H1 (cell line): ENCODE measurements around the gene KCNT1. TPM values are rescaled to one million over a fixed set of nuclear protein-coding genes. Genes with fewer than 3 reads are reported as not detected.

ENCODE experiments used
- CTCF ChIA-PET: fragments of 300-600 bp; sonication (Branson Sonifier 250); formaldehyde crosslinking; loops from one replicate; lab custom pipeline; 2021; ENCODE audit not compliant: partially characterized antibody; lab: Charles Lee
- POLR2A ChIA-PET: fragments of 300-600 bp; sonication (Branson Sonifier 250); formaldehyde crosslinking; loops from one replicate; lab custom pipeline; 2021; ENCODE audit warnings: inconsistent platforms; ENCODE audit not compliant: partially characterized antibody; lab: Charles Lee
- DNase-seq, 2 experiments: peaks; one replicate each; pipeline versions ENCODE4 v3.0.0 to v3.0.0-alpha.2; 2010 to 2022; ENCODE audit warnings: low spot score in 2 of 2, low read depth in 1 of 2, mixed read lengths in 1 of 2
- FAIRE-seq: peaks from 2 replicates; lab custom pipeline; 2011; peaks lifted over from hg19 to GRCh38; lab: Jason Lieb, UNC
- H2AFZ ChIP-seq: 2 replicates; pipeline ENCODE4 v1.8.1; 2012; ENCODE audit warnings: low read length, inconsistent platforms
- H2AK5ac ChIP-seq: 2 replicates; pipeline ENCODE4 v1.6.1; 2013; ENCODE audit warnings: low read depth, low read length
- H2BK120ac ChIP-seq: replicated peaks from 2 replicates; pipeline ENCODE3; 2013; ENCODE audit warnings: low read depth, low read length, inconsistent platforms
- H2BK12ac ChIP-seq: 2 replicates; pipeline ENCODE4 v1.6.1; 2013; ENCODE audit warnings: low read depth, low read length
- H2BK15ac ChIP-seq: 2 replicates; pipeline ENCODE4 v1.6.1; 2013; ENCODE audit warnings: low read length
- H2BK20ac ChIP-seq: 2 replicates; pipeline ENCODE4 v1.6.1; 2013; ENCODE audit warnings: low read length
- H2BK5ac ChIP-seq: 2 replicates; pipeline ENCODE4 v1.6.1; 2013; ENCODE audit warnings: low read depth, low read length
- H3K14ac ChIP-seq: 2 replicates; pipeline ENCODE4 v1.6.1; 2013; ENCODE audit warnings: inconsistent platforms; ENCODE audit not compliant: insufficient read length
- H3K18ac ChIP-seq: 2 replicates; pipeline ENCODE4 v1.6.1; 2013; ENCODE audit warnings: low read length; ENCODE audit errors: extremely low read depth
- H3K23ac ChIP-seq: 2 replicates; pipeline ENCODE4 v1.6.1; 2013; ENCODE audit warnings: inconsistent platforms; ENCODE audit not compliant: insufficient read length
- H3K23me2 ChIP-seq: 2 replicates; pipeline ENCODE4 v1.6.1; 2013; ENCODE audit warnings: low read depth, low read length
- H3K27ac ChIP-seq: 2 replicates; pipeline ENCODE4 v1.6.1; 2011; ENCODE audit warnings: low read depth, low read length, inconsistent platforms
- H3K27me3 ChIP-seq, 4 experiments: replicated peaks in 1 of 4; 1 replicate in 1 of 4; 2 replicates in 3 of 4; pipeline versions ENCODE4 v1.6.1 to v1.8.1; 2011 to 2013; ENCODE audit warnings: low read length in 3 of 4, mild to moderate bottlenecking in 3 of 4, inconsistent platforms in 2 of 4, mixed read lengths in 2 of 4, moderate library complexity in 1 of 4; ENCODE audit not compliant: control insufficient read depth in 3 of 4, insufficient read depth in 3 of 4; ENCODE audit errors: extremely low read depth in 1 of 4
- H3K36me3 ChIP-seq, 4 experiments: 2 replicates each; pipeline versions ENCODE4 v1.6.1 to v1.8.1; 2011 to 2013; ENCODE audit warnings: mild to moderate bottlenecking in 4 of 4, low read length in 3 of 4, moderate library complexity in 2 of 4, control low read depth in 1 of 4, inconsistent platforms in 1 of 4; ENCODE audit not compliant: insufficient read depth in 4 of 4, control insufficient read depth in 2 of 4
- H3K4ac ChIP-seq: replicated peaks from 2 replicates; pipeline ENCODE3; 2013; ENCODE audit warnings: low read length, low read depth, mixed read lengths, inconsistent platforms; ENCODE audit not compliant: insufficient read length
- H3K4me1 ChIP-seq, 4 experiments: replicated peaks in 1 of 4; 1 replicate in 1 of 4; 2 replicates in 3 of 4; pipeline versions ENCODE4 v1.6.1 to v1.8.1; 2011 to 2013; ENCODE audit warnings: low read length in 3 of 4, inconsistent platforms in 2 of 4, mixed read lengths in 1 of 4; ENCODE audit not compliant: insufficient read depth in 4 of 4, control insufficient read depth in 3 of 4
- H3K4me2 ChIP-seq, 2 experiments: 2 replicates each; pipeline versions ENCODE4 v1.6.1 to v1.8.1; 2011 to 2013; ENCODE audit warnings: low read depth in 2 of 2, low read length in 2 of 2, control low read depth in 1 of 2, inconsistent platforms in 1 of 2, mild to moderate bottlenecking in 1 of 2; ENCODE audit not compliant: insufficient read depth in 1 of 2
- H3K4me3 ChIP-seq, 4 experiments: fragments of 200-600, 300-600 bp in 1 of 4; sonication (generic), shearing (Covaris generic), sonication (Bioruptor Twin) in 1 of 4; 2 replicates each; pipeline versions ENCODE4 v1.5.1 to v1.8.1; 2011 to 2016; ENCODE audit warnings: low read length in 4 of 4, low read depth in 3 of 4, control low read depth in 2 of 4, inconsistent platforms in 2 of 4, mild to moderate bottlenecking in 2 of 4, mixed read lengths in 1 of 4, moderate library complexity in 1 of 4; ENCODE audit not compliant: insufficient read depth in 2 of 4; ENCODE audit errors: extremely low read depth in 1 of 4
- H3K56ac ChIP-seq: replicated peaks from 2 replicates; pipeline ENCODE3; 2013; ENCODE audit warnings: low read depth, mild to moderate bottlenecking, mixed read lengths, low read length, inconsistent platforms; ENCODE audit not compliant: insufficient read length
- H3K79me1 ChIP-seq: 2 replicates; pipeline ENCODE4 v1.6.1; 2013; ENCODE audit warnings: low read depth, low read length, control low read depth
- H3K79me2 ChIP-seq, 2 experiments: 2 replicates each; pipeline versions ENCODE4 v1.6.1 to v1.8.1; 2012 to 2013; ENCODE audit warnings: low read length in 2 of 2, mild to moderate bottlenecking in 2 of 2, inconsistent platforms in 1 of 2; ENCODE audit not compliant: insufficient read depth in 2 of 2, control insufficient read depth in 1 of 2
- H3K9ac ChIP-seq, 4 experiments: replicated peaks in 1 of 4; 1 replicate in 1 of 4; 2 replicates in 3 of 4; pipeline versions ENCODE4 v1.6.1 to v1.8.1; 2011 to 2013; ENCODE audit warnings: low read depth in 3 of 4, low read length in 3 of 4, control low read depth in 2 of 4, mild to moderate bottlenecking in 2 of 4, moderate library complexity in 2 of 4, inconsistent platforms in 1 of 4; ENCODE audit errors: extremely low read depth in 1 of 4
- H3K9me3 ChIP-seq, 2 experiments: 2 replicates each; pipeline versions ENCODE4 v1.6.1 to v1.8.1; 2012 to 2013; ENCODE audit warnings: mild to moderate bottlenecking in 2 of 2, moderate library complexity in 2 of 2, control low read depth in 1 of 2, inconsistent platforms in 1 of 2, low read depth in 1 of 2, low read length in 1 of 2, mixed read lengths in 1 of 2; ENCODE audit not compliant: insufficient read depth in 2 of 2
- H4K20me1 ChIP-seq, 2 experiments: replicated peaks in 1 of 2; 2 replicates each; pipeline versions ENCODE3 to v1.8.1; 2011 to 2013; ENCODE audit warnings: inconsistent platforms in 2 of 2, low read length in 2 of 2, mild to moderate bottlenecking in 1 of 2; ENCODE audit not compliant: insufficient read depth in 2 of 2, control insufficient read depth in 1 of 2
- H4K5ac ChIP-seq: 2 replicates; pipeline ENCODE4 v1.6.1; 2013; ENCODE audit warnings: low read length, low read depth, mixed read lengths, inconsistent platforms; ENCODE audit not compliant: insufficient read length
- H4K8ac ChIP-seq: 2 replicates; pipeline ENCODE4 v1.8.0; 2013; ENCODE audit warnings: mild to moderate bottlenecking, moderate library complexity, low read length, inconsistent platforms; ENCODE audit not compliant: insufficient read depth; ENCODE audit errors: extremely low read depth
- H4K91ac ChIP-seq: replicated peaks from 2 replicates; pipeline ENCODE3; 2013; ENCODE audit warnings: low read length, mixed read lengths, inconsistent platforms; ENCODE audit not compliant: insufficient read length
- CREB1 ChIP-seq: IDR thresholded peaks from 2 replicates; pipeline ENCODE4 v1.6.1; 2012; ENCODE audit warnings: inconsistent platforms
- CTCF ChIP-seq, 3 experiments: IDR thresholded peaks; 1 replicate in 2 of 3; 2 replicates in 1 of 3; pipeline versions ENCODE4 v1.5.1 to v1.6.1; 2011; ENCODE audit warnings: low read length in 3 of 3, mild to moderate bottlenecking in 3 of 3, inconsistent platforms in 2 of 3, low read depth in 1 of 3, moderate library complexity in 1 of 3; ENCODE audit not compliant: insufficient read depth in 1 of 3; ENCODE audit errors: control extremely low read depth in 1 of 3
- POLR2A ChIP-seq, 2 experiments: IDR thresholded peaks; 1 replicate in 1 of 2; 2 replicates in 1 of 2; pipeline ENCODE4 v1.6.1; 2011; ENCODE audit warnings: low read depth in 2 of 2, low read length in 2 of 2, mild to moderate bottlenecking in 2 of 2; ENCODE audit errors: control extremely low read depth in 1 of 2
- RAD21 ChIP-seq, 2 experiments: IDR thresholded peaks in 1 of 2; conservative IDR thresholded peaks in 1 of 2; 2 replicates each; pipeline ENCODE4 v1.6.1; 2011; ENCODE audit warnings: low read depth in 2 of 2, low read length in 2 of 2, improper control_type of control experiment in 1 of 2, inconsistent platforms in 1 of 2, mild to moderate bottlenecking in 1 of 2, moderate library complexity in 1 of 2
- WGBS, 2 experiments: shearing (Covaris generic) in 1 of 2; methylation state at CpG; one replicate each; pipeline versions ENCODE4 v1.1.6 to v1.1.7; 2013 to 2015; ENCODE audit warnings: low lambda C conversion rate in 2 of 2, mixed read lengths in 2 of 2, inconsistent platforms in 1 of 2, low coverage in 1 of 2, missing lambda C conversion rate in 1 of 2; ENCODE audit not compliant: insufficient replicate concordance in 2 of 2, insufficient coverage in 1 of 2, insufficient read length in 1 of 2; ENCODE audit errors: extremely low coverage in 1 of 2, missing lambda C conversion rate in 1 of 2; 5-methylcytosine and 5-hydroxymethylcytosine counted together
- polyA plus RNA-seq, 7 experiments: library from polyadenylated mRNA; depleted of rRNA in 3 of 7; stranded (reverse) in 5 of 7; unstranded in 2 of 7; fragments of >200 nt in 5 of 7; fragments of 200-250 nt in 2 of 7; gene quantifications; 1 replicate in 5 of 7; 2 replicates in 1 of 7; 4 replicates in 1 of 7; pipeline versions ENCODE4 v1.2.1 to v1.2.3, GENCODE V29; 2011 to 2013; ENCODE audit warnings: missing spikeins in 2 of 7, mixed read lengths in 2 of 7
- total RNA-seq: library from RNA; stranded (reverse); fragmentation: NEBNext Ultra II Directional; extraction: Animal tissue kit (Norgen Biotek cat#: 25700); gene quantifications from 2 replicates; pipeline ENCODE4 v1.2.1, GENCODE V29; 2021

The KCNT1 gene
- total and polyA plus RNA-seq, 2 of the 8 experiments (the other 6 are each of a cell fraction or from before 2014, with no cell fraction given), result 0.13 to 0.20 TPM

DNA sequence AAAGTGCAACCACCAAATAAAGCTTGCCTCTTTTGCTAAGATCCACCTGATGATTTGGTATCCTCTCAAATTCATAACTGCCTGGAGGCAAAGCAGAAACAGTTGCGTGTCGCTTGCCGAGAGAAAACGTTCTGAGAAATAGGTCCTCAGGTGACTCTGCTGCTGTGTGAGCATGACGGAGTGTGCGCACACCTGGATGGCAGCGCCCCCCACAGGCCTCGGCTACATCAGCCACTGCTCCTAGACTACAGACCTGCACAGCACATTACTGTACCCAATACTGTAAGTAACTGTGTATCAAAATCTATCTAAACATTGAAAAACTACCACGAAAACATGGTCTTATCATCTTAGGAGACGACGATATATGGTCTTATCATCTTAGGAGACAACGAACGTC lies 117.9 kb downstream of the KCNT1 start:
- Histone ChIP-seq H3K4me3 (no peak overlapping the region), H3K4ac (no peak overlapping the region), H2BK5ac (no peak overlapping the region), H3K27ac (no peak overlapping the region), H4K20me1 (peaks cover 7 to 12% of the 10 kb centered on the region in 2 experiments), H3K56ac (no peak overlapping the region), H2BK120ac (no peak overlapping the region), H2BK15ac (no peak overlapping the region), H3K79me1 (no peaks in the 10 kb centered on the region; the same call in 1 of the 2 replicates), H2AFZ (no peak overlapping the region), H3K23ac (no peak overlapping the region), H4K5ac (no peak overlapping the region), H3K14ac (no peak overlapping the region), H3K79me2 (no peaks in the 10 kb centered on the region), H3K4me1 (no peaks in the 10 kb centered on the region; a peak in 1 of 7 replicates), H3K18ac (no peak overlapping the region), H3K27me3 (no peaks in the 10 kb centered on the region), H3K4me2 (no peak overlapping the region), H3K23me2 (no peaks in the 10 kb centered on the region), H4K8ac (no peak overlapping the region), H2BK12ac (no peak overlapping the region), H3K9ac (no peak overlapping the region), H2AK5ac (no peak overlapping the region), H4K91ac (no peak overlapping the region), H3K36me3 (peaks cover 34 to 69% (median 66%) of the 10 kb centered on the region in 4 experiments), H2BK20ac (no peak overlapping the region), H3K9me3 (no peaks in the 10 kb centered on the region)
- TF ChIP-seq CTCF (IDR thresholded peaks at IDR 0.05; ENCODE audit: control extremely low read depth in 1 of 3, insufficient read depth in 1 of 3, low read depth in 1 of 3, low read length in 3 of 3) (peak; percentile 58 to 87 (median 85)), POLR2A (IDR thresholded peaks at IDR 0.05; ENCODE audit: control extremely low read depth in 1 of 2, low read depth in 2 of 2, low read length in 2 of 2) (no peak), CREB1 (0 out of 2 replicates have a peak, but pooled peaks have one; percentile 22), RAD21 (IDR thresholded peaks at IDR 0.05 in 1 of 2, conservative IDR thresholded peaks at IDR 0.05 in 1 of 2; ENCODE audit: low read depth in 2 of 2, low read length in 2 of 2) (peak; percentile 71)
- WGBS, 2 experiments, result 83% methylated on average over 13 of the region's 13 CpGs; no CpG with 5 or more reads in 1 of the 2 experiments
- POLR2A ChIA-PET, result no interaction called here
- DNase-seq (no peak), FAIRE-seq (peak; percentile 52)
- CTCF ChIA-PET, result interaction anchor here (0.6 to 1.8 kb wide), 11 partner anchors 10 to 1404 kb away, joined by 3 to 5 read pairs (median 3); no protein-coding TSS in a partner anchor
